ENCODE measurements around the gene GRID2.

Gene GRID2

DNA sequence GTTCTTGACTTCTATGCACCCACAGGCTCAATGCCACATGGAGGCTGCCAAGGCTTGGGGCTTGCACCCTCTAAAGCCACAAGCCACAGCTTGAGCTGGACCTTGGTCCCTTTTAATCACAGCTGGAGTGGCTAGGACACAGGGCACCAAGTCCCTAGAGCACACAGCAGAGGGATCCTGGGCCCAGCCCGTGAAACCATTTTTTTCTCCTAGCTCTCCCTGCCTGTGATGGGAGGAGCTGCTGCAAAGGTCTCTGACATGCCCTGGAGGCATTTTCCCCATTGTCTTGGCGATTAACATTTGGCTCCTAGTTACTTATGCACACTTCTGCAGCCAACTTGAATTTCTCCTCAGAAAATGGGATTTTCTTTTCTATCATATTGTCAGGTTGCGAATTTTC, 410.9 kb downstream of the GRID2 start:
- no peak for DNase-seq (ENCODE audit: low spot score)

DNA sequence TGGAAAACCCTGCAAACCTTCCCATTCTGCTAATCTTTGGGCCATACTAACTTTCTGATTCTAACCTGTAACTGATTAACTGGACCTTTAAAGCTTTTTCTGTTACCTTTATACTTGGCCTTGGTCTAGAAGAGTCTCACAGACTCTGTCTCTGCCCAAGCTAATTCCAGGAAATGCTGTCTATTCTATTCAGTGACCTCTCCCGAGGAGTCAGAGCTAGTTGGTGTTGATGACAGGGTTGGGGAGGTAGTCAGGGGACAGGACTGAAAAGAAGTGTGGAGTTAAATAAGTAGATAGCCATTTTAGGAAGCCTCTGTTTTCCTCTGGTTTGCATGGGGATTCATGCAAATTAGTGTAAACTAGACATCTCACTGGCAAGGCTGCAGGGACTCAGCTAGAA, 429.5 kb downstream of the GRID2 start:
- no peak for DNase-seq (ENCODE audit: low spot score)

DNA sequence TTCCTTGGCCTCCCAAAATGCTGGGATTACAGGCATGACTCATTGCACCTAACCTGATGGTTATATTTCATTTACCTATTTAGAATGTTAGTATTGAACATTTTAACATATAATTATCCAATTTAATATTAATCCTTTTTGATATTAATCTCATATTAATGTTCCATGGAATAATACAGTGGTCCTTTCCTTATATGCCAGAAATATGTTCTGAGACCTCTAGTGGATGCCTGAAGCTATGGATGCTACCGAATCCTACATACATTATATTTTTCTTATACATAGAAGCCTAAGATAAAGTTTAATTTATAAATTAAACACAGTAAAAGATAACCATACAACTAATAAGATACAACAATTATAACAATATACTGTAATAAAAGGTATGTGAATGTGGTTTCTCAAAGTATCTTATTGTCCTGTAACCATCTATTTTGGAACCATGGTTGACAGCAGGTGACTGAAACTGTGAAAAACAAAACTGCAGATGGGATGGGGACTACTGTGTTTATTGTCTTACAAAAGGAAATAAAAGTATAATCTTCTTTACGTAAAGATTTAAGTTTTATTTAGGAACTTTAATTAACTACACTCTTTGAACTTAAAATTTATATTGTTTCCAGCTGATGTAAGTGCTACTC, 431.4 kb downstream of the GRID2 start:
- DNase-seq (ENCODE audit: low spot score) = no peak

DNA sequence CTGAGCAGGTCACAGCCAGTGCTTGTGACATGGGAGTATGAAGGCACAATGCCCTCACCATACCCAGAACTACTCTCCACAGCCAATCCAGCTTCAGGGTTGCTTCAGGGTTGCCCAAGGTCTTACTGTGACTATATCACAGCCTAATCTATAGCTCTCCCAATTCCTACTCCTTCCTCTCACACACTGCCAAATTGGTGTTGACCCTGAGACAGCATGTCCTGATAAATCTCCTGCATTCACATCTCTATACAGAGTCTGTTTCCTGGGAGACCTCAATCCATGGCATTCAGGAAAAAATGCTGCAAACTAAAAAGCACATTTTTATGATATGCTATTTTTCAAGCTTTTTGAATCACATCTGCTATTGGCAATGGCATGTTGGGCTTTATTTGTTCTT, 456.7 kb downstream of the GRID2 start:
- DNase-seq (ENCODE audit: low spot score) = no peak

DNA sequence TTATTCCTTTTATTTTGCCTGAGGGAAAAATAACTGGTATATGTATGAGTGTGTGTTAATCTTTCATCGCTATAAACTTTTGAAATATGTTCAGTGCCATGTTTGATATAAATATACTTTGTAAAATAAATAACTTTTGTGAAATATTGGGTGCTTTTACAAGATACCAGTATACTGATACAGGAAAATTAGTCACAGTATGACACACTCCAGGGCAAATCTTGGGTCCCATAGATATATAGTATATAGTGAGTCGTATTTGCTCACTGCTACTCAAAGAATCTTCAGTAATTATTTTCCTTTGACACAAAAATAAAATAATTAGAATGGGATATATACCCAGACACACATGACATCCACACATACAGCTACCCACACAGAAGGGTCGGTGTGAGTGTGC, 472.3 kb downstream of the GRID2 start:
- DNase-seq (ENCODE audit: low spot score) = no peak

DNA sequence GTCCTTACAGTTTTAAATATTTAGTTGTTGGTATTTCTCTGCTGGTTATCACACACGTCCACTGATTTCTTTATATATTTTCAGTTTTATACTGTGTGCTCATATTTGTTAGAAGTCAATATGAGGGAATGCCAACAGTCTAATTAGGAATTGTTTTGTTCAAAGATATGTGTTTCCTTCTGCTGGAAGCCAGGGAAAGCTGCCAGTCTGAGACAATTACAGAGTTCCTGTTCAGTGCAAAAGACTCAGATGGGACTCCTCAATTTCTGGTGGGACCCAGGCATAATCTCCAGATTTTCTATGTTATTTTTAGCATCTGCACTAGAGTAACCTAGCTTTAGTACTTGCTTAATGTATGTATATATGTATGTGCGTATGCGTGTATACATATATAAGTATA, 486.0 kb downstream of the GRID2 start:
- DNase-seq (ENCODE audit: low spot score) = no peak

DNA sequence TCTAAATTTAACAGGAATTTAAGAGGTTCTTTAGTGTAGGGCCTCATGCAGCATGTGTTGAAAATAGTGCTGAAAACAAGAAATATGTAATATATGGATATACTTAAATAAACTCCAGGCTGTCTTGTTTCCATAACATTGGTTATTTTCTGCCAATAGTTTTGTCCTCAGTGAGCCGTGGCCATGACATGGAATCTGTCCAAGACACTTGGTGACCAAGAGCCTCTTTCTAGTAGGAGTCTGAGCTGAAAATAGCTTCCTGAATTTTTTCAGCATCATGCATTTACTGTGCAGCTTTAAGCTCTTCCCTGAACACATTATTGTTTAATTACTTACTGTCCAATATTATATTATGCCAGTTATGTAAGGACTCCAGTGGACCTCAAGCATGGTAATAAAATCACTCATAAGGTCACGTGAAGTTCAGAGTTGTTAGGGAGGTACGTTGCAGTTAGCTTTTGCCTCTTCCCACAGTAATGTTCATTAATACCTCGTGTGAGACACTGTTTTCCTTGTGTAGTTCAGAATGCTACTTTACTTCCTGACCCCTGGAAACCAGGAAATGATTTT, 488.2 kb downstream of the GRID2 start:
- no peak for DNase-seq (ENCODE audit: low spot score)

DNA sequence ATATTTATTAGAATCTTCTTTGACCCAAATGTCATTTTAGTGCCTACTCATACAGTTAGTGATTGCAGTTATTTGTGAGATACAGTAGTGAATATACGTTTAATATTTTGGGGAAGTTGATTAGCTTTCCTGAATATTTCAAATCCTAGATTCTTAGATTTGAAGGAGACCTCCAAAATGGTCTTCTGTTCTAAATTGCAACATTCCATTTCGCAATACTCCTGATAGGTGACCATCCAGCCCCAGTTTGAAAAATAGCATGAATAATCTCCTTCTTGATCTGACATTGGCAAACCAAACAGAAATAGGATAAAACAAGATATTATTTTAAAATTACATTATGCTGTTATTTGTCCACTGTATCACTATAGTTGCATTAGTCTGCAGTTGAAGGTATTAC, 505.6 kb downstream of the GRID2 start:
- DNase-seq (ENCODE audit: low spot score) = no peak

DNA sequence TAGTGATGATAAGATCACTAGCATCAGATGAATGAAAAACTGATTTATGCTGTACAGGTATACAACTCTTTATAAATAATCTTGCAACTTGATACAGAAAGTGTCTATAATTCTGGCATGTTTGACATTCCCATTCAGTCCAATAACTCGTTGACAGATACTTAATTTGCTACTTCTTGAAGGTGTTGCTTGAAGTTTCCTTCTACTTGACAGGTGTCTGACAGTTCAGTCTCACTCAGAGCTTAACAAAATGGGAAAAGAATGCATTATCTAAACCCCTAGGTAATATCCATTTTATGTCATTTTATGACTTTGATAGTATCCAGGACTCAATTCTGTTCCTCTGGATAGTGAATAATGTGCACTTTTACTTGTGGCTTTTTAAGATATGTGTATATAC, 508.9 kb downstream of the GRID2 start:
- DNase-seq (ENCODE audit: low spot score) = no peak

DNA sequence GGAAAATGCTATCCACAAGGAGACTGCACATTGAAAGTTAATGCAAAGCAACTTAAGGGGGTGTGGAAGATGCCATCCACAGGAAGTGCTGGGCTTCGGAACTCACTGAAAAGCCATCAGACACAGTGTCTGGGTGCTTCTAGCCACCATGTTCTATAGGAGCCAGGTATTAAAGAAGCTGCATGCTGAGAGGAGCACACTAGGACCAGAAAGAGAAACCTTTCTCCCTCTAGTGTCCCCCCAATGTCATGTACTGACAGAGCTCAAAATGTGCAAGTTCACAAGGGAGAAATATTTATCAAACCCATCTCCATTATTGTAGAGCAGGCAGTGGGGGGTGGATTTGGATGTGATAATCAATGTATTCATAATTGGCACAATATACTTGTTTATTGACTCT, 510.9 kb downstream of the GRID2 start:
- DNase-seq (ENCODE audit: low spot score) = no peak

DNA sequence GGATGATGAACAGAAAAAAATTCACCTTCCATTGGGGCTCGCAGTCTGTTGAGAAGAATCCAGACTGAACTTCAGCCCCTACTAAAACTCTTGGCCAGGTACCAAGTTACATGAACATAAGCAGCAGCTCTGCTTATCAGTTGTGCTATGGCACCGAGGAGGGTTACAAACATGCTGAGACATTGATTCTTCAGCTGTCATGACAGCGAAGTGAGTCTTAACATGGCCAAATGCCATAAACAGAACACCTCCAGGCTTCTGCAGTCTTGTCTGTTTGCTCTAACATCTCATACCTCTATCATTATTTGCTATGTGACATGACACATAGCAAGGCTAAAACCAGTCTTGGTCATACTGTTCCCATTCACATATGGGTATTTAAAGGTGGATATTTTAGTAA, 521.5 kb downstream of the GRID2 start:
- no peak for DNase-seq (ENCODE audit: low spot score)

DNA sequence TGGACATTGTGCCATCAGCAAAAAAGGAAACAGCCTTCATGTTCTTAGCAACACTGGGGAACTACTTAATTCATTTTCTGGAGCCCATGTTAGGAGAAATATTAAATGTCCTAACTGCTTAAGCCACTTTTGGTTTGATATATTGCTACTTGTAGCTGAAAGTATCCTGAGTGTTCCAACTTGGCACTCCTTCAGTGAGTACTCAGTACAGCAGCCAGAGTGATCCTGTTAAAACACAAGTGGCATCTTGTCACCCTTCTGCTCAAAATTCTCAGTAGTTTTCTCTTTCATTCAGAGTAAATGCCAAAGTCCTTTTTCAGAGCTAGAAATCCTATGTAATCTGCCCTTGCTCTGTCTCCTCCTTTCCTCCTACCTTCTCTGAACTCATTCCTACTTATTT, 522.0 kb downstream of the GRID2 start:
- DNase-seq (ENCODE audit: low spot score) = no peak

DNA sequence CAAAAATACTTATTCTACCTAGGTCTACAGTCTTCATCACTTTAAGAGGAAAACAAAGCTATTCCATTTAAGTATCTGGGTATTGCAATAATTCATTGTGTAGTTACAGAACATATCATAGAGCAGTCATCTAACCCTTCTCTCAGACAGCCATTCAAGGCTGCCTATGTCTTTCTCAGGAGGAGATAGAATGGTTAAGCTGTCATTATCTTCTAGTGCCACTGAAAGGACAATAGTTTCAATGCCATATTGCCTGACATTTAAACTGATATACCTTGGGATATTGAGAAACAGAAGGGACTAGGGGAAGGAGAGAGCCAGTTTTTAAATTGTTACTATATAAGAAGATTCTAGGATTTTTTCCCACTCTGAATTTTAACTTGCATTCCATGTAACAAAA, 527.0 kb downstream of the GRID2 start:
- DNase-seq (ENCODE audit: low spot score) = no peak

DNA sequence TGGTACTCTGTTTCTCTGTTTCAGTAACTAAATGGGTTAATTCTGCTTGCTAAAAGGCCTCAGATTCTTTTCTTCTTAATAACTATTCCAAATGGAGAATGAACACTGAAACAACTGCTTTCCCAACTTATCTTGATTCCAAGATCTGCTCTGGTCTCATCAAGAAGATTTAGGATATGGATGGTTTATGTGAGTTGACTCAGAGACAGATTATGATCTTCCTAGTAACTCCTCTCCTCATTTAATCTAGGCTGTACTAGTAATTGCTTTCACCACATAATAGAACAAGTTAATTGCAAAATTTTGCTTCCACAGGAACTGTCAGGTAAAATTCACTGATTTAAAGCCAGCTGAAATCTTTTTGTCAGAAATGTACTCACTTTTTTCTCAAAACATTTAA, 537.1 kb downstream of the GRID2 start:
- DNase-seq (ENCODE audit: low spot score) = no peak

DNA sequence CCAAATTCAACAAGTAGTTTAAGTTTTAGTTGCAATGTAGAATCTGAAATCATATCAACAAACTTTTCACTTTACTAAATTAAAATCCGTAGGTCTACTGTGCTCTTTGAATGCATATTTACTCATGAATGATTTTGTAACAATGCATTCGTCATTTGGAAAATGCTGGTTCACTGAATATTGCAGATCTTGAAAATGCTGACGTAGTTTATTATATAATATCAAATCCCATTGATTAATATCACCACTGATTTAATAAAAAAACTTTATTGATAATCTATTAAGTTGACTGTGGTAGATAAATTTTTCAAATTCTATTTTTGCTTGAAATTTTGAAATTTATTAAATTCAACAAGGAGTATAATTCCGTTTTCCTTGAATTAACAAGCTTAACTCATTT, 540.0 kb downstream of the GRID2 start:
- no peak for DNase-seq (ENCODE audit: low spot score)

DNA sequence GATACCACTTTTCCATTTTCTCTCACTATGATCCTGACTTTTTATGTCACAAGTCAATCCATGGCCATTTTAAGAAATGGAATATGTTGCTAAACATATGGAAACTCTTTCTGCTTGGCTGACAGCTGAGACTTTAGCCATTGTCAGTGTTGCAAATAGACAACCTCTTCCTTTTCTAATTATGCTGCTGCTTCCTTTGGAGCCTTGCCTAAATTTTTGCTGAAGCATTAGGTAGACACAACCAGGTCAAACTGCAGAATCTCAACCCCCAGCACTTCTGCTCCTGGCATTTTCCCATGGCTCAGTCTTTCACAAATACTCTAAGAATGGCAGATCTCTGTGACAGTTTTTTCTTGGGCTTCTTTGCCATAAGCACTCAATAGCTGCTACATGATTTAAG, 543.3 kb downstream of the GRID2 start:
- no peak for DNase-seq (ENCODE audit: low spot score)

DNA sequence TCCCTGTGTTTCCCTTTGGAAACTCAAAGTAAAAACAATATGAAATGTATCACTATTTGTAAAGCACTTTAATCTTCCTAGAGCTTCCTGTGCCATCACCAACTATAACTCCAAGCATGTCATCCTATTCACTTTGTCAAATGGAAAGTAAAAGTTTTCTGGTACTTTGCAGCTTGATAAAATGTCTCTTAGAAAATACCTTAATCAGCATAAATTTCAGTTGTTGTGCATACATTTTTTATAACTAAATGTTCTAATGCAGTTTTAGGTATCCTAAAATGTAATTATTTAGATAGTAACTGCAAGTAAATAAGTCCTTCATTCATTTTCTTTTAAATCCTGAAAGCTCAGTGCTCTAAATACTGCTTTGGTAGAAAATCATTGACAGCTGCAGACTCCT, 558.7 kb downstream of the GRID2 start:
- no peak for DNase-seq (ENCODE audit: low spot score)

DNA sequence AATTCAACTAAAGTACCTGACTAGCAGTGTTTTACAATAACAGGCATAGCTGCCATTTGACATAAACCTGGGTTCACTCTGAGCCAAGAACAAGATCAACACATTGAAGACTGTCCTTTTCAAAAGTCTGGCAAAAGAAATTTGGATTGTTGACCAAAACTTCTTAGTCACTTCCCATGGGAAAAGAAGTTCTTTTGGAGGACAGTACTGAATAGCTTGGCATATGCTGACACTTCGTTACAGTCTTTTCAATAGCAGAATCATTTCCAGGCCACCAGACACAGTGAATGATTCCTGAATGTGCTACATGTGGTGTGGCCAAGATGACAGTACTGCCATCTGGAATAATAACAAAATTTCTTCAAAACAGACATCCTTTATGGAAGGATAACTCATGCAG, 560.3 kb downstream of the GRID2 start:
- no peak for DNase-seq (ENCODE audit: low spot score)

DNA sequence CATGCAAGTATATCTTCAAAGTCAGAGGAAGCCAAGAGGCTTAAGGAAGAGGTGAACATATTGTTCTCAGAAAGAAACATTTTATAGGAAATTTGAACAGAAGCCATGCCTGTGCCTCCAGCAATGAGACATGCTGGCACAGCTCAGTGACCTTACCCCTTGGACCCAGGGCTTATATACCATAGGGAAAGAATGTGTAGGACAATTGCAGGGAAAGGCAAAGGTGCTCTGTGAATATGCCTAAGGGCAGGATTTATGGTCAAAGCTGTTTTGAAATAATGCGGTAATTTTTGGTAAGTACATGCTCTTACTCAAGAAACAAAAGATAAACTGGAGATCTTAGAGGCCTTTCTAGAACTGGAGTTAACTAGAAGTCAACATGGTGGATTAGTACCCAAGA, 568.8 kb downstream of the GRID2 start:
- no peak for DNase-seq (ENCODE audit: low spot score)

DNA sequence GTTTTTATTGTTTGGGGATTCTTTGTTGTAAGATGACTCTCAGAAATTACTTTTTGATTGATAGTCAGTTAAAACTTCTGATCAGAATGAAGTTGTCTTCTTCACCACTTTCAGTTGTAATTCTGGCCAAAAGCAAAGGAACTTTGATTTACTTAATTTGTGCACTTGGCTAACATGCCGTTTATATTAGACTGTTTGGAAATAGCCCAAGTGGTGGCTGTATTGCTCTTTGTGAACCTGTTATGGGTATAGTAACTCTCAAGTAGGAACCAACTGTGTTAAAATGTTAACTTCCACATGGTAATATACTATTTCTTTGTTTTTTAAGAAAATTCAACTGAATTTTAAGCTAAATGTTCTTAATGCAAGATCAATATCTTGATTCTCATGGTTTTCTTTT, 581.9 kb downstream of the GRID2 start:
- DNase-seq (ENCODE audit: low spot score) = no peak

DNA sequence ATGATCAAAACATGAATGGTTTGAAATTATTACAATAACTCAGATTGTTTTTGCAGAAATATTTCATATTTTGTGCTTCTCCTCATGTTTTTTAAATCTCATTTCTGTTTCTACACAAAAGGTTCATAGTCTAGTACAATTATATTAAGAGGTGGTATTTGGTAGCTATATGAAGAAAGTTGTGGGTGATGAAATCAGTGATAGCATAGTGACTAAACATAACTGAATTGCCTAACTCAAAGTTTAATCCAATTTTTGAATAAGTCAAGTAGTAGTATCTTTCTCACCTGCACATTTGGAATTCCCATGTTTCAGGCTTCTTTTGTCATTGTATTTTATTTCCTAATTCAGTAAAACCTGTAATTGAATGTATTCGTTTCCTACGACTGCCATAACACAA, 648.7 kb downstream of the GRID2 start:
- DNase-seq (ENCODE audit: low spot score) = no peak

DNA sequence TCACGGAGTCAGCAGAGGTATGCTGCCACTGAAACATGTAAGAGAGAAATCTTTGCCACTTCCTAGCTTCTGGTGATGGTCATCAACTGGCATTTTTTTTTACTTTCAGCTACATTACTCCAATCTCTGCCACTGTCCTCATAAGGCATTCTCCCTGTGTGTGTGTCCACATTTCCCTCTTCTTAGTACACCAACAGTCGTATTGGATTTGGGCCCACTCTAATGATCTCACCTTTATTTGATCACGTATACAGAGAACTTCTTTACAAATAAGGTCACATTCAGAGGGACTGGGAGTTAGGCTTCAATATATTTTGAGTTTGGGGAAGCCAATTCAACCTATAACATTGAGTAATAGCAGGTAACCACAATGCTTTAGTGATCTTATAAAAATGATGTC, 649.1 kb downstream of the GRID2 start:
- no peak for DNase-seq (ENCODE audit: low spot score)

DNA sequence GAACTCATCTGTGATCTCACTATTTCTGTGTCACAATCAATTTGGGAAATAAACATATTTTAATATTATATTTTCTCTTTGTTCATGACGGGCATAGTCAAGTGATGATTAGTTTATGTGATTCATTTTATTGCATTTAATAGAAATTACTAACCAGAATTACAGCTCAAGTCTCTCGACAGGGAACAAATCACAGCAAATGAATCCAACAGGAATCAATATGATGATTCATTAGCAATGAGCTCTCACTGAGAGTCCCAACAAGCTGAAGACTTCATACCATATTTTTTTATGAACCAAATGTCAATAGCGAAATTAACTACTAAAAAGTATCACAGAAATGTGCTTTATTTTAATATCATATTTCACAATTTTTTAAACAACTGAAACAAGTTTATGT, 649.7 kb downstream of the GRID2 start:
- no peak for DNase-seq (ENCODE audit: low spot score)

DNA sequence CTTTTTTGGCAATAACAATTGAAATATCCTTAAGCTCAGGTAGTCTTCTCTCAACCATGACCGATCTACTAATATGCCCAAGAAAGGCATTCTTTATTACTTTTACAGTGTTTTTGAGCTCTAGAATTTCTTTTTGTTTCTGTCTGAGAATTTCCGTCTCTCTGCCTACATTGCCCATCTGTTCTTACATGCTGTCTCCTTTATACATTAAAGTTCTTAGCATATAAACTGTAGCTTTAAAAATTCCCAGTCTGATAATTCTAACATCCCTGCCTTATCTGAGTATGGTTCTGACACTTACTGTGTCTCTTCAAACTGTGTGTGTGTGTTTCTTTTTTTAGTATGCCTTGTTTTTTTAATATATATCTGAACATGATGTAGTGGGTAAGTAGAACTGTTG, 658.1 kb downstream of the GRID2 start:
- DNase-seq (ENCODE audit: low spot score) = no peak

DNA sequence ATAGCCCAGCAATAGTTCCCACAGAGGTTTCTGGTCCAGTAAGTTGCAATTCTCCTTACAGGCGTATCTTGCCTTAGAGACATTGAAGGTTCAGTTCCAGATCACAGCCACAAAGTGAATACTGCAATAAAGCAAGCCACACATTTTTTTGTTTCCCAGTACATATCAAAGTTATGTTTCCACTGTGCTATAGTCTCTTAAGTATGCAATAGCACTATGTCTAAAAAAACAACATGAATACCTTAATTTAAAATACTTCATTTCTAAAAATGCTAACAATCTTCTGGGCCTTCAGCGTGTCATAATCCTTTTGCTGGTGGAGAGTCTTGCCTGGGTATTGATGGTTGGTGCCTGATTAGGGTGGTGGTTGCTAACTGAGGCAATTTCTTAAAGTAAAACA, 659.1 kb downstream of the GRID2 start:
- no peak for DNase-seq (ENCODE audit: low spot score)

All from hematopoietic multipotent progenitor cell treated with erythropoietin and hydrocortisone succinate and interleukin-3 and kit ligand, for 17 days (in vitro differentiated cells).